GM21619 (cell line): ENCODE data around the gene ILF2.
A peak's percentile ranks its signal among the peaks of the same experiment; 100 is the strongest.
"Not testable (repeated sequence)": the region's sequence is repeated elsewhere in the genome, so short reads cannot be mapped to it uniquely, and the experiment has no call there.

Source experiments
- ATAC-seq: cut with Tn5 transposase; IDR thresholded peaks from one replicate; pipeline ENCODE4 v1.9.1; 2021; ENCODE audit not compliant: unreplicated experiment

The ILF2 gene

DNA sequence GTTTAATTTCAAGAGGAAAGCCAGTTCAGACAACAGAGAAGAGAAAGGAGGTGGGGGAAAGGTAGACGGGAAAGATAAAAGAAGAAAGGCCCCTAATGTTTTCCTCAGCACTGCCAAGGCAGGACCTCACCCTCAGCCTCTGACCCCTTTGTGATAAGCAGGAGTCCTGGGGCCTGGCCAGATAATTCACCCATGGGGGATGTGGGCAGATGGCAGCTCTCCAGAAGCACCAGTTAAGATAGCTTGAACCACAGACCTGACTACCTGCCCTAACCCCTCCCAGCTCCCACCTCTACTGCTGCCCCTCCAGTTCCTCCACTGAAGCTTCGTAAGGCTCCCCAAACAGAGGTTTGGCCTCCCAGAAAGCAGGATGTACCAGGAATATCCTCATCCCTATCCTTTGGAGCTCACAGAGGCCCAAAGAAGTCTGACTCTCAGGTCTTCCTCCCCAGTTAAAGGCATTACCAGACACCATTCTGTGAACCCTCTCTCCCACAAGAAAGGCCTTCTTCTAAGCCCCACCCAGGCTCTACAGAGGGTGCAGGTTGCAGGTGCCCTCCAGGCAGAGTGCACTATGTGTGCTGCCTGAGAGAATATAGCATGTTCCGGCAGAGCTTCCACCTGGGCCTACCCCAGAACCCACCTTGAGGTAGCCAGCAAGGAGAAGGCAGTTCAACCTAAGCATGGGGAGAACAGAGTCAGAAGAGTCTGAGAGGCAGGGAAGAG lies 21.5 kb downstream of the ILF2 start:
- no peak for ATAC-seq

DNA sequence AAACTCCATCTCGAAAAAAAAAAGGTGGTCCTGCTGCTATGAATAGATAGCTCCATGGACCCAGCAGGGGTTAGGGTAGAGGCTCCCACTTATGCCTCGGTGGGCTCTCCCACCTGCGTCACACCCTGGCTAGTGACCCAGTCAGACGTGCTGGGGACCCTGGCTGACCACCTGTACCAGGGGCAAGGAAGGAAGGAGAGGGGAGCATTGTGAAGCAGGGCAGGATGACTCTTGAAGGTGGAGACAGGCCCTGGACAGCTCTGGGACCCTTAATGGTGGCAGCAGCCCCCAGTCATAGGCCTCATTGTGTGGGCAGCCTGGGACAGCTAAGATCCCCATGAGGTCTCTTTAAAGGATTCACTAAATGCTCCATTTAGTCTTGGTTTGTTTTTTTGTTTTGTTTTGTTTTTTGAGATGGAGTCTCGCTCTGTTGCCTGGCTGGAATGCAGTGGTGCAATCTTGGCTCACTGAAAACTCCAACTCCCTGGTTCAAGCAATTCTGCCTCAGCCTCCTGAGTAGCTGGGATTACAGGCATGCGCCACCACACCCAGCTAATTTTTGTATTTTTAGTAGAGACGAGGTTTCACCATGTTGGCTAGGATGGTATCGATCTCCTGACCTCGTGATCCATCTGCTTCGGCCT lies 22.7 kb downstream of the ILF2 start:
- no peak for ATAC-seq

DNA sequence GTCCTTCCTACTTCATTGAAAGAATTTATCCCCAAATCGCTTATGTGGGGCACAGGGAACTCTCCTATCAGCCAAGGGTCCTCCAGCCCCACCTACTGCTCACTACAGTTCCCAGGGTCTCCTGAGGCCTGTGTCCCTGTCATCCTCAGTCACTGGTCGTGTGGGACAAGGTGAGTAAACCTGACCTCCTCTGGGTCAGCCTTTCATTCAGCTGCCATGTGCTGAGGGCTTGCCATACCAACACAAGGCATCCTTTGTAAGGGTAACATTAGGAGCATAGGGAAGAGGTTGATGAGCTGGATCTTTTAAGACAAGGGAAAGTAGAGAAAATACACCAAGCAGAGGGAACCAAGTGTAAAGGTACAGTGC lies 23.5 kb downstream of the ILF2 start:
- no peak for ATAC-seq

DNA sequence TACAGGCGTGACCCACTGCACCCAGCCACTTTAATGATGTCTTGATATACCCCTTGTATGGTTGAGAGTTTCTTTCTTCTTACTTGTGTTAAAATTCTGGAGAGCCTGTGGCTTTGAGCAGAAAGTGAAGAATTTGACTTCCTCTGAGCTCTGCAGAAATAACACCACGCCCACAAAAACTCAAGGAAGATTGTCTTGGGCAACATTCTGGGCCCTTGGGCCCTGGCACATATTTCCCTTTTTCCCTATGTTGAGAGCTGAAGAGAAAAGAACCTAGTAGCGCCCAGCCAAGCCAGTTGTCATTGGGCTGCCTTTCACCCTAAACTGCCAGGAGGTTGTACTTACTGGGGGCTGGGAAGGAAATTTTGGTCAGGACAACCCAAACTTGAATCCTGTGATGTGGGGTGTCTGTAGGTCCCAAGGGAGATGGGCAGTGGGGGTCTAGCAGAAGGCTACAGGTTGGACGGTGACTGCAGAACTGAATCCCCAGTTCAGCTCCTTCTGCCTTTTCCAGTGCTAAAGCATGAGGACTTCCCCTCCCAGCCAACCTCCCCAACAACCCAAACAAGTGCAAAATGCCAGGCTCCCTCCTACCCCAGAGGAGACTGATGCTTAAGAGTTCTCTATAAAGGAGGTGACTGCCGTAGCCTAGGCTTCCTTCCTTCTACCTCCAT lies 24.0 kb downstream of the ILF2 start:
- no peak for ATAC-seq

DNA sequence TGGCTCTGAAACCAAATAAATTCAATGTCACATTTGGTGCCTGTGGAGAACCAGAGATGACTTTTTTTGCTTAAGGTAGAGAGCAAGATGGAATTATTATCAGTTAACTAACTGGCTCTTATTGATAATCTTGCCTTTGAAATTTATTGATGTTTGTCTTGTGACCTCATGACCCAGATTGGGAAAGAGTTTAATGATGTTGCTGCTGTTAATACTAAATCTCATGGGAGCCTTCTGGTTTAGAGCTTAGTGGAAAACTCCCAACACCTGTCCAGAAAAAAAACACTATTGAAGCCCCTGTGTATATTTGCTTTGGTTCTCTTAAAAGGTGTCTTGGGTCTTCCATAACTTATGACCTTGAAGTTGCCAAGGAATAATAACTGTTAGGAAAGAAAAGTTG lies 27.0 kb downstream of the ILF2 start:
- ATAC-seq = no peak

DNA sequence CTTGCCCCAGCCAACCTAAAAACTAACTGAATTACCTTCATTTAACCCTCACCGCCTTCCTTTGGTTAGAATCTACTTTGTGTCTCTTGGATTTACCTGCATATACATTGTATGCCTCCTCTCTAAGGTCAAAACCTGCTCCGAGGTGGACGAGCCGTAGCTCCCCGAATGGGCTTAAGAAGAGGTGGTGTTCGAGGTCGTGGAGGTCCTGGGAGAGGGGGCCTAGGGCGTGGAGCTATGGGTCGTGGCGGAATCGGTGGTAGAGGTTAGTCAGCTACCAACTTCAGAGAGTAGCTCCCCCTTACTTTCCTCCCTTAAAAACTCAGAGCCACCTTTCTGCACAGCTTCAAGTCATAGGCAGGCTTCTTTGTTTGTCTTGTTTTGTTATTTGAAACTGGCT lies 27.7 kb downstream of the ILF2 start:
- no peak for ATAC-seq

DNA sequence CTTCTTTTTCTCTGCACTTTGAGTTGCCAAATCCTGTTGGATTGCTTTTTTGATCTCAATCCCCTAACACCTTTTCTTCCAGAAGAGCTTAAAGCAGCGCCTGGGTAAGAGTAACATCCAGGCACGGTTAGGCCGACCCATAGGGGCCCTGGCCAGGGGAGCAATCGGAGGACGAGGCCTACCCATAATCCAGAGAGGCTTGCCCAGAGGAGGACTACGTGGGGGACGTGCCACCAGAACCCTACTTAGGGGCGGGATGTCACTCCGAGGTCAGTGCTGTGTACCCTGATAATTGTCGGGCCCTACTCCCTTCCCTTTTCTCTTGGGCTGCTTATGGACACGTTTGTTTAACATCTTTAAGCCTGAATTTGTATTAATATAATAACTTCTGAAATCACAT lies 28.6 kb downstream of the ILF2 start:
- ATAC-seq = no peak

DNA sequence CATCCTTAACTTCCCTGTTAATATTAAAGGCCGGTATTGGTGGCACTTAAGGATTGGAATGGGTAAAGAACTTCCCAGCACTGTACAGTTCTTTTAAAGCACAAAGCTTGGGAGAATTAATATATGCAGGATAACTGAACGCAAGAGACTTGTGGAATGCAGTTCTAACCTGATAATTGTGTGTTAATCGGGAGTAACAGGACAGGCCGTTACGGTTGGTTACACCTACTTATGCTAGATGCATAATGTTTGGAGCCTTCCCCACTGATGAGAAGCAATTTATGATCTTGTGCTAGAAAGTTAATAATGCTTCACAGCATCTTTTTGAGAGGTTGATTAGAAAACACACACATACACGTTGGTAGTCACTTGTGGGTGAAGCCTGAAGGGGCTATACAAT lies 29.9 kb downstream of the ILF2 start:
- ATAC-seq = no peak

DNA sequence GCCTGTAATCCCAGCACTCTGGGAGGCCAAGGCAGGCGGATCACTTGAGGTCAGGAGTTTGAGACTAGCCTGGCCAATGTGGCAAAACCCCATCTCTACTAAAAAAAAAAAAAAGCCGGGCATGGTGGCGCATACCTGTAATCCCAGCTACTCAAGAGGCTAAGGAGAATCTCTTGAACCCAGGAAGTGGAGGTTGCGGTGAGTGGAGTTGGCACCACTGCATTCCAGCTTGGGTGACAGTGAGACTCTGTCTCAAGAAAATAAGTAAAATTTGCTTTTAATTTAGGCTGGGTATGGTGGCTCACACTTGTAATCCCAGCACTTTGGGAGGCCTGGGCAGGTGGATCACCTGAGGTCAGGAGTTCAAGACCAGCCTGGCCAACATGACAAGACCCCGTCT lies 30.6 kb downstream of the ILF2 start:
- ATAC-seq = not testable (repeated sequence)

DNA sequence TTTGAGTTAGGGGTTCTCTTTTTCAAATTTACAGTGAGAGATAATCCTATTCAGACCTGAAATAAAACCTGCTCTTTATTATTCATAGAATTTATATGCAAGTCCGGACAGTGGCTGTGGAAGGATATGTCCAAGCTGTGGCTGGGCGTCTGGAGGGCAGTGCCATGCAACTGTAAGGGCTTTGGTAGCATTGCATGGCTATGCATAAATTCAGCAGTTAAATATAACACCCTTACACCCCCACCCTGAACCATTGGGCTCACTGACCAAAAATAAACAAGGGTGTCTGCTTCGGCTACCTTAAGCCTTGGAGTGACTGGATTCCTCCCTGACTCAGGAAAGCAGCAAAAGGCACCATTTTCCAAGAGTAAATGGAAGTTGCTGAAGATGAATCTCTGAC lies 31.5 kb downstream of the ILF2 start:
- no peak for ATAC-seq

DNA sequence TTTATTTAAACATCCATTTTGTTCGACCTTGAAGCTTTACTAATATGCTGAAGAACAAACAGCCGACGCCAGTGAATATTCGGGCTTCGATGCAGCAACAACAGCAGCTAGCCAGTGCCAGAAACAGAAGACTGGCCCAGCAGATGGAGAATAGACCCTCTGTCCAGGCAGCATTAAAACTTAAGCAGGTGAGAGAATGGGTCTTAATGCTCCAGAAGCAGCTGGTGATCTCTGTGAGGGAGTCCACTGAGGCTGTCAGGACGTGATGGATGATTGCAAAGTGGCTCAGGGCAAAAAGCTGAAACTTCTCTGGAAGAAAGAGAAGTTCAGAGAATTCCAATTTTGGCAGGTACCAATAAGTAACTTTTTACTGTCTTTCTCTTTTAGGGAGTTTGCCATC lies 32.5 kb downstream of the ILF2 start:
- no peak for ATAC-seq

DNA sequence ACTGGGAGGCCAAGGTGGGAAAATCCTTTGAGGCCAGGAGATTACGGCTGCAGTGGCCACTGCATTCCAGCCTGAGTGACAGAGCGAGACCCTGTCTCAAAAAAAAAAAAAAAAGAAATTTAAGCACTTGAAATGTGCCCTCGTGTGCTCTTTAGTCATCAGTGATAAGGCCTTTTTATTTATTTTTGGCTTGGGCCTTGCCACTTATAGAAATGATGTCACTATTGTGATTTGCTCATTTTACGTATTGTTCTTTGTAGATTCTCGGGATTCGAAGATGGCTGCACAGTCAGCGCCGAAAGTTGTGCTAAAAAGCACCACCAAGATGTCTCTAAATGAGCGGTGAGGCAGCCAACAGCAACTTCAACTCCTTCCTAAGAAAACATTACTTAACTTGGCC lies 34.5 kb downstream of the ILF2 start:
- no peak for ATAC-seq

DNA sequence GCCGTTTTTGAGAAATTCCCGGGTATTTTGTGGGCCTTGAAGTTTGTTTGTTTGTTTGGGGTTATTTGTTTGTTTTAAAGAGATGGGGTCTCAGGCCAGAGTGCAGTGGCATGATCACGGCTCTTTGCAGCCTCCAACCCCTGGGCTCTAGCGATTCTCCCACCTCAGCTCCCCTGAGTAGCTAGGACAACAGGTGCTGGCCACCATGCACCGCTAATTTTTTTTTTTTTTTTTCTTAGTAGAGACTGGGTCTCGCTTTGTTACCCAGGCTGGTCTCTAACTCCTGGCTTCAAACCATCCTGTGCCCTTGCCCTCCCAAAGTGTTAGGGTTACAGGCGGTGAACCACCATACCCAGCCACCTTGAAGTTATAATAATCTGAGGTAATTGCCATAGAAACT lies 34.9 kb downstream of the ILF2 start:
- ATAC-seq = no peak

DNA sequence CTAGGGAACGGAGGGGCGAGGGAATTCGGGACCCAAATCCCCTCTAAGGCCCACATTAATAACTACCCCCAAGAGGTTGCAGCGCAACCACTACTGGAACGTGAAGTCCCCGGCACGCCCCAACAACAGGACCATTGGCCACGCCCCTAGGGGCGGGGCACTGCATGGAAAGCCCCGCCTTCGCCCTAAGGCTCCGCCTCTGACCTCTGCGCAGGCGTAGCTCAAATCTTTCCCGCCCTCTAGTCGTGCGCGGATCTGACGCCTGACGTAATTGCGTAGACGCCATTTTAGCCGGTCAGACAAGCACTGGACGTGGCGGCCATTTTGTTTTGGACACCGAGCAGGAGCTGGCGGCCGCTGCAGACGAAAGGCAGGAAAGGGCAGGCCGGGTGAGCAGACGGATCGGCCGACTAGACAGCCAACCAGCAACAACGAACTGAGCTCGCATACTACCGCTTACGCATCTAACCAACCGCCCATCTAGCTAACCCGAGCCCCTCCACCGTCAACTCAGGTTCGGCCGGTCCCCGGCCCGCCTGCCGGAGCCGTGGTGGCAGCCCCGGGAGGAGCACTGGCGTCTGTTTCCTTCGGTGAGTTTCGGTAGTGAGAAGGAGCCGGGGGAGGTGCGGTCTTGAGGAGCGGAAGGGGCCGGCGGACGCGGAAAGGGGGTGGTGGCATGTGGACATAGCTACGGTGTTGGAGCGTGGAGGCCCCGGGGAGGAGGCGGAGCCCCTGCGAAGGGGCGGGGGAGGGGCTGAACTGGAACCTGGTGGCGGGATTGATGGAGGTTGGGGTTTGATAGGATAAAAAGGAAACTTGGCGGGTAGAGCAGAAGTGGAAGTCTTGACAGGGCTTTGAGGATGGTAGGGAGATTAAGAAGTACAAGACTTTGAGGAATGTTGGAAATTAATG lies 36.8 kb downstream of the ILF2 start, which contains the start of gene CHTOP:
Gene CHTOP, plus strand, starts transcription at position 313 of the 912 bp plus-strand sequence. CDS start 2,523 bp downstream, outside the sequence.
- ATAC-seq = peak; percentile 89

DNA sequence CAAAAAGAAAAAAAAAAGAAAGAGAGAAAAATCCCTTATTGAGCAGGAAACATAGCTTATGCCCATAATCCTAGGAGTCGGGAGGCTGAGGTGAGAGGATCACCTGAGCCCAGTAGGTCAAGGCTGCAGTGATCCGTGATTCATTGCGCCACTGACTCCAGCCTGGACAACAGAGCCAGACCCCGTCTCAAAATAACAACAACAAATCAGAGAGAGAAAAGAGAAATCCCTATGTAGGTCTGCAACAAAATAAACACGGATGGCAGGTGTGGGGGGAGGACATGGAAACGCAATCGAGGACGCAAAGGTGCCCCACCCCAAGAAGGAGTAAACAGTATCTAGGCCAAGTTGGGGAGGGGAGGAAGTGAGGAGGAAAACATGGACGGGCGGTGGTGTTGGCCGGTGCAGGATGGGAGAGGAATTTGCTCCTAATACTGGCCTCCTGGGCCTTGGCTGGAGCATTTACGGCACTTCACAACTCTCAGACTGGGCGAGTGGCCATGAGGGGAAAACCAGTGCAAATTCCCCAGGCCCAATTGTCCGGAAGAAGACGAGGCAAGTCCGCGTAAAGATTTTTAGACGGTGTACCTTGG lies 37.5 kb downstream of the ILF2 start:
- peak; percentile 1 for ATAC-seq

DNA sequence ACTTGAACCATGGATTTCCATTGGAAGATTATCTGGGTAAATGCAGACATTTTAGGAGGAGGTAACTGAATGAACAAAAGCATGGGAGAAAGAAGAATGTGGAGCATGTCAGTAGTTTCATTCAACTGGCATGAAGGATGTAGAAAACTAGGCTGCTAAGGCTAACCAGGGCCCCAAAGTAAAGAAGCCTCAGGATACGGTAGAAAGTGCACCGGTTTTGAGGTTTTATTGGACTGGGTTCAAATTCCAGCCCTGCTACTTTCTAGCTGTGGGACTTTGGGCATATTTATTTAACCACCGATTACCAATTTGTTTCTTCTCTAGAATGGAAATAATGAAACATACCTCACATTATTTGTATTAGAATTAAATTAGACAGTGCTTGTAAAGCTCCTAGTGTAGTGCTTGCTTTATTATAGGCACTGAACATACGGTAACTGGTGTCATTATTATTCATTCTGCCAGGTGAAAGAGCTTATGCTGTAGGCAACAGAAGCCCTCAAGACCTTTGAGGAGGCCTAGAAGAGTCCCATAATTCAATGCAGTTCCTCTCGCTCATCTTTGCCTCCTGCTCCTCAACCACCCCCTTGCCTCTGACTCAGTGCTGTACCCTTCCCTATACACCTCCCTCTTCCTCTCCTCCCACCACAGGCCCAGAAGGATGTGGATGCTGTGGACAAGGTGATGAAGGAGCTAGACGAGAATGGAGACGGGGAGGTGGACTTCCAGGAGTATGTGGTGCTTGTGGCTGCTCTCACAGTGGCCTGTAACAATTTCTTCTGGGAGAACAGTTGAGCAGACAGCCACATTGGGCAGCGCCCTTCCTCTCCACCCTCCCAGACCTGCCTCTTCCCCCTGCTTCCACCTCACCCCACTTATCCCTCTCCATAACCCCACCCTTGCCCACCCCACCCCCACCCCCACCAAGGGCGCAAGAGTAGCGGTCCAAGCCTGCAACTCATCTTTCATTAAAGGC lies 39.5 kb downstream of the ILF2 start:
- no peak for ATAC-seq

DNA sequence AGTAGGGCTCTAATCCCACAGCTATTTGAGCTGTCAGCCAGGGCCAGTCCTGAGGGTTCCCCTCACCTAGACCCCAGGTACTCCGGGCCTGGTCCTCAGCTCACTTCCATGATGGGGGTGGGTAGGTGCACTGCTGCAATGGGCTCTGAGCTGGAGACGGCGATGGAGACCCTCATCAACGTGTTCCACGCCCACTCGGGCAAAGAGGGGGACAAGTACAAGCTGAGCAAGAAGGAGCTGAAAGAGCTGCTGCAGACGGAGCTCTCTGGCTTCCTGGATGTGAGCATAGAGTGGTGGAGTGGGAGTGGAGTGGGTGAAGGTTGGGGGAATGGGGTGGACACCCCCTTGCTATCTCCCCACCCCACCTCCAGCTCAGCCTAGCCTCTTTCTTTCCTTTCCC lies 40.4 kb downstream of the ILF2 start:
- no peak for ATAC-seq

DNA sequence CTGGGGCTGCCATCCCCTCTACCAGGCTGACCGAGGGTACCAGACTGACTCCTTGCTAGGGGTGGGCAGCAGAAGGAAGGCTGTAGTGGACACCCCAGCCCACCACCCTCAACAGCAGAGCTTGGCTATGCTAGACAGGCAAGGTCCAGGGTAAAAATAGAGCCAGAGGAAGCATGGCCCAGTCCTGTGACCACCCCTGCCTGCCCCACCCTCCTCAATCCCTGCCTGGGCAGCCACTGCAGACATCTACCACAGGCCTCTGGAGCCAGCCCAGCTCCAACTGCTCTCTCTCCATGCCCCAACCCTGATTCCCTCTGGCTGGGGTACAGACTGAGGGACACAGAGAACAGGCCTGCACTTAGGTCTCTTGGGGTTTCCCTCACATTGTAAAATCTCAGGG lies 40.8 kb downstream of the ILF2 start:
- no peak for ATAC-seq

DNA sequence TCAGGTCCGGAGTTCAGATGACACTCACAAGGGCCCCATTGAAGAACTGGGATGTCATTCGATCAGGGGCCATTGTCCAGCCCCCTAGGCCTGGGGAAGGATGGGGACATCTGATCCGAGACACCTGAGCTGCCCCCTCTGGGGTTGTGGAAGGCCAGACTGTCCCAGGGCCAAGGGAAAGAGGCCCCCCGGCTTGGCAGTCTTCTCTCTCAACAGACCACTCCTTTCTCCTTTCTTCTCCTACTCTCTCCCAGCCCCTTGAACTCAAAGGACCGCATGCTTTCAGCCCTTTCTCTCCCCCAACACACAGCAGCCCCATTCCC lies 41.5 kb downstream of the ILF2 start:
- no peak for ATAC-seq
